Endothelial cell (in vitro differentiated cells): ENCODE measurements around the gene CTSS. TPM values are rescaled to one million over a fixed set of nuclear protein-coding genes. Genes with fewer than 3 reads are reported as not detected.

Experiments used
- DNase-seq: peaks from one replicate; pipeline ENCODE4 v3.0.0; 2021; ENCODE audit warnings: low spot score
- H3K27ac Mint-ChIP-seq: one replicate; pipeline ENCODE4 v1.8.0; 2021; ENCODE audit warnings: mixed read lengths, inconsistent platforms; ENCODE audit not compliant: unreplicated experiment
- H3K27me3 Mint-ChIP-seq: one replicate; pipeline ENCODE4 v1.8.0; 2021; ENCODE audit warnings: mild to moderate bottlenecking, moderate library complexity, mixed read lengths, inconsistent platforms; ENCODE audit not compliant: unreplicated experiment
- H3K36me3 Mint-ChIP-seq: one replicate; pipeline ENCODE4 v1.8.0; 2021; ENCODE audit warnings: mild to moderate bottlenecking, low read depth, mixed read lengths, inconsistent platforms; ENCODE audit not compliant: unreplicated experiment
- H3K4me1 Mint-ChIP-seq: one replicate; pipeline ENCODE4 v1.8.0; 2021; ENCODE audit warnings: mild to moderate bottlenecking, mixed read lengths, inconsistent platforms; ENCODE audit not compliant: unreplicated experiment
- H3K4me3 Mint-ChIP-seq: one replicate; pipeline ENCODE4 v1.8.0; 2021; ENCODE audit warnings: mild to moderate bottlenecking, mixed read lengths, inconsistent platforms; ENCODE audit not compliant: unreplicated experiment
- H3K9me3 Mint-ChIP-seq: one replicate; pipeline ENCODE4 v1.8.0; 2021; ENCODE audit warnings: mixed read lengths, inconsistent platforms; ENCODE audit not compliant: unreplicated experiment
- total RNA-seq: library from RNA; stranded (reverse); fragmentation: NEBNext Ultra II Directional; extraction: Animal tissue kit (Norgen Biotek cat#: 25700); gene quantifications from one replicate; pipeline ENCODE4 v1.2.1, GENCODE V29; 2021; ENCODE audit not compliant: unreplicated experiment
- TF ChIP-seq, protein P1 (sequence below): fragments of 200-600 bp; sonication (generic); IDR thresholded peaks from one replicate; pipeline ENCODE4 v1.5.0; 2021; ENCODE audit warnings: antibody characterized with exemption; ENCODE audit not compliant: unreplicated experiment

The CTSS gene
- total RNA-seq, 1 donor from 2014 or later: 0.33 TPM

DNA sequence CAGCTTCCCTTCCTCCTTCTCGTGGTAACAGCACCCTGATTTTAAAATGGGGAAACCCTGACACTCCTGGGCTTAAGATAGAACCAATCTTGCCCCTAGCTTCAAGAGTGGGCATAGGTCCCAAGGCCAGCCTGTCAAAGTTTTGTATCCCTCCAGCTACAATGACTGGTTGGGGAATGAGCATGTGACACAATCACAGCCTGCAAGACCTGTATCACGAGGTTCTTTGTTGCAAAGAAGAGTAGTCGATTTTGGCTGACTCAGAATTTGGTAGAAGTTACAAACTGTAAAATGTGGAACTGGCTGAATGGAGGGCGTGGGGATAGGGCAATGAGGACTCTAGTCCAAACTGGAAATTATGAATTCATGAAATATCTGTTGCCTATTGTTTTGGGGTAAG is 23.8 kb upstream of the CTSS start:
- Mint-ChIP-seq H3K9me3 (no peaks in the 10 kb centered on the region), H3K27me3 (peaks cover 2% of the 10 kb centered on the region), H3K27ac (no peak overlapping the region), H3K4me3 (no peak overlapping the region), H3K36me3 (no peaks in the 10 kb centered on the region), H3K4me1 (no peaks in the 10 kb centered on the region)
- DNase-seq: no peak
- TF ChIP-seq, protein P1, sequence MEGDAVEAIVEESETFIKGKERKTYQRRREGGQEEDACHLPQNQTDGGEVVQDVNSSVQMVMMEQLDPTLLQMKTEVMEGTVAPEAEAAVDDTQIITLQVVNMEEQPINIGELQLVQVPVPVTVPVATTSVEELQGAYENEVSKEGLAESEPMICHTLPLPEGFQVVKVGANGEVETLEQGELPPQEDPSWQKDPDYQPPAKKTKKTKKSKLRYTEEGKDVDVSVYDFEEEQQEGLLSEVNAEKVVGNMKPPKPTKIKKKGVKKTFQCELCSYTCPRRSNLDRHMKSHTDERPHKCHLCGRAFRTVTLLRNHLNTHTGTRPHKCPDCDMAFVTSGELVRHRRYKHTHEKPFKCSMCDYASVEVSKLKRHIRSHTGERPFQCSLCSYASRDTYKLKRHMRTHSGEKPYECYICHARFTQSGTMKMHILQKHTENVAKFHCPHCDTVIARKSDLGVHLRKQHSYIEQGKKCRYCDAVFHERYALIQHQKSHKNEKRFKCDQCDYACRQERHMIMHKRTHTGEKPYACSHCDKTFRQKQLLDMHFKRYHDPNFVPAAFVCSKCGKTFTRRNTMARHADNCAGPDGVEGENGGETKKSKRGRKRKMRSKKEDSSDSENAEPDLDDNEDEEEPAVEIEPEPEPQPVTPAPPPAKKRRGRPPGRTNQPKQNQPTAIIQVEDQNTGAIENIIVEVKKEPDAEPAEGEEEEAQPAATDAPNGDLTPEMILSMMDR: no peak

DNA sequence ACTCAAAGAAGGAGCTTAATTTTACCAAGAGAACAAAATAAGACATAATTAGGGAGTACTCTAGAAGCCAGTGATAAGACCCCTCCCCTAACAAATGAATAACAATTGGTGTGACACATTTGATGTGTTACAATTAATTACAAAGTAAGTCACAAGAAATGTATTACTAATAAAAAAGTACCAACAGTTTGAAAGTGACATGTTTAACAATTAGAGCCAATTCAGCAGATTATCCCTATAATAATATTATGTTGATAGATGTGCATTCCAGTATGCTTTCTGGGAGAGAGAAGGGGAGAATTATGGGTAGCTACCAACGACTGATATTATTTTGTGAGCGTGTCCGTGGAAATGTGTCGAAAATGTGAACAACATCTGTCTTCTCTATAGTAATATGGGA is 23.4 kb upstream of the CTSS start:
- Mint-ChIP-seq H3K4me1 (no peaks in the 10 kb centered on the region), H3K4me3 (no peak overlapping the region), H3K27ac (no peak overlapping the region), H3K27me3 (peaks cover 2% of the 10 kb centered on the region), H3K36me3 (no peaks in the 10 kb centered on the region), H3K9me3 (no peaks in the 10 kb centered on the region)
- no peak for DNase-seq
- TF ChIP-seq, protein P1: no peak

DNA sequence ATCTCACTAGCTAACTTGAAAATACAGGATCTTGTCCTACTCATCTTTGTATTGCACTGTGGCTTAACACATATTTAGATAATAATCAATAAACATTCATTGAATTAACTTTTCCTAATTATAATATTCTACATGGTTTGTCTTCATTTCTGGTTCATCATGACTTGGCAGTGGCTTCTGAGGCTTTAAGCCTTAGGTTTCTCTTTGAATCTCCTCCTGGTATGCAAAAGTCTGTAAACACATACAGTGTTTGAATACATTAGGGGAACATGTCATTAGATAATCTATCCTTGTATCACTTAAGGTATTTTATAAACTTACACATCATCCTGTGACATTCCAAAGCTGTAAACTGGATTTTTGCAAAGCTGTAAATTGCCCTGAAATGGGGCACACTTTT is 21.9 kb upstream of the CTSS start:
- TF ChIP-seq, protein P1: no peak
- no peak overlapping the region for H3K27ac Mint-ChIP-seq
- no peak for DNase-seq
- no peaks in the 10 kb centered on the region for H3K36me3 Mint-ChIP-seq
- no peaks in the 10 kb centered on the region for H3K4me1 Mint-ChIP-seq
- no peak overlapping the region for H3K4me3 Mint-ChIP-seq
- H3K27me3 Mint-ChIP-seq: peaks cover 2% of the 10 kb centered on the region
- no peaks in the 10 kb centered on the region for H3K9me3 Mint-ChIP-seq

DNA sequence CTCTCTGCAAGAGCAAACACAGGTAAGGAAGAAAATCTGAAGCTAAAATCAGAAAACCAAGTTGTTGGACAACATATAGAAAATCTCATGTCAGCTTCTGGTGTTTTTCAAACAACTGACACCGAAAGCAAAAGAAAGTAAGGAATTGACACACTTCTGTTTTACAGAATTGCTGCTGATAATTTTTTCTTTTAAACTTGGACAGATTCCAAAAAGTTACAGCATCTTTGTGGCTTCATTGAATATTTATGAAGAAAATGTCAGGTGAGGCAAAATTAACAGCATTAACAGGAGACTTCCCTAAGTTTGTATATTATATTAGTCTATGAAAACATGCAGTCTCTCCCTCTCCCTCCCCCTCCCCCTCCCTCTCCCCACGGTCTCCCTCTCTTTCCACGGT is 14.9 kb upstream of the CTSS start:
- Mint-ChIP-seq H3K27me3 (no peaks in the 10 kb centered on the region), H3K4me1 (peaks cover 5% of the 10 kb centered on the region), H3K36me3 (peaks cover 6% of the 10 kb centered on the region), H3K9me3 (peaks cover 3% of the 10 kb centered on the region), H3K27ac (no peak overlapping the region), H3K4me3 (peak overlapping the region; percentile 6)
- TF ChIP-seq, protein P1: no peak
- DNase-seq: no peak

DNA sequence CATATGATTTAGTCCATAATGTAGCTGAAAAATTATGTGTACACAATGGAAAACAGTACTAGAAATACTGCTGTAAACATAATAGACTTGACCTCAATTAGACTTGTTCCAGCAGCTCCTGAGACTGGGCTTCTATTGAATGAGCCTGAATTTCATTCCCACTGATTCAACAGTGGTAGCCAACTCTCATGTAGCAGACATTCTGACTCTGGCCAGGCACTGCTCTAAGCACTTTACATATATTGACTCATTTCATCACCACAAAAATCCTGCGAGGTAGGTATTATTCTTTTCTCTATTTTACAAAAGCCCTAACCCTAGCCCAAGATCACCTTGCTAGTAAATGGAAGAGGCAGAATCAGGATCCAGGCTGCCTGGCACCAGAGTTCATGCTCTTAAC is 12.8 kb upstream of the CTSS start:
- H3K36me3 Mint-ChIP-seq: peaks cover 6% of the 10 kb centered on the region
- no peaks in the 10 kb centered on the region for H3K27me3 Mint-ChIP-seq
- H3K9me3 Mint-ChIP-seq: peaks cover 3% of the 10 kb centered on the region
- H3K4me1 Mint-ChIP-seq: peaks cover 5% of the 10 kb centered on the region
- TF ChIP-seq, protein P1: no peak
- DNase-seq: no peak
- no peak overlapping the region for H3K4me3 Mint-ChIP-seq
- H3K27ac Mint-ChIP-seq: no peak overlapping the region
